Measurements from ENCODE around the gene IQGAP1.

The IQGAP1 gene

DNA sequence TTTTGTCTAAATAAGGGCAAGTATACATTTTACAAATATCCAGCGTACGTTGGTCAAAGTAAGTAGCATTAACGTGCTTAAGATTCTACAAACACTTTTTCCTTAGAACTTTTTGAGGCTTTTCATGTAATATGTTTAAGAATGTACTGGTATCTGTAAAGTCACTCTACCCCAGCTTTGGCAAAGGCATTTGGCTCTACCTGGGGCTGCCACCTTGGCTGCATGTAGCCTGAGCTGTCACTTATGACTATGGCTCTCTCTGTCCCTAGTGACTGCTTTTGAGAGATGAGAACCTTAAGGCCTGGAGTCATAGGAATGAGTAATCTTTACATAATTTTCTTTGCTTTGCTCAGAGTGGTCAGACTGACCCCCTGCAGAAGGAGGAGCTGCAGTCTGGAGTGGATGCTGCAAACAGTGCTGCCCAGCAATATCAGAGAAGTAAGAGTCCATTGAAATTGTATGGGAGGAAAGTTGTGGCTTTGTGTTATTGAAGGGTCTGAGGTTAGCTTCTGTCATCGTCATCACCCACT lies 61.2 kb downstream of the IQGAP1 start:
- DNase-seq: no peak

DNA sequence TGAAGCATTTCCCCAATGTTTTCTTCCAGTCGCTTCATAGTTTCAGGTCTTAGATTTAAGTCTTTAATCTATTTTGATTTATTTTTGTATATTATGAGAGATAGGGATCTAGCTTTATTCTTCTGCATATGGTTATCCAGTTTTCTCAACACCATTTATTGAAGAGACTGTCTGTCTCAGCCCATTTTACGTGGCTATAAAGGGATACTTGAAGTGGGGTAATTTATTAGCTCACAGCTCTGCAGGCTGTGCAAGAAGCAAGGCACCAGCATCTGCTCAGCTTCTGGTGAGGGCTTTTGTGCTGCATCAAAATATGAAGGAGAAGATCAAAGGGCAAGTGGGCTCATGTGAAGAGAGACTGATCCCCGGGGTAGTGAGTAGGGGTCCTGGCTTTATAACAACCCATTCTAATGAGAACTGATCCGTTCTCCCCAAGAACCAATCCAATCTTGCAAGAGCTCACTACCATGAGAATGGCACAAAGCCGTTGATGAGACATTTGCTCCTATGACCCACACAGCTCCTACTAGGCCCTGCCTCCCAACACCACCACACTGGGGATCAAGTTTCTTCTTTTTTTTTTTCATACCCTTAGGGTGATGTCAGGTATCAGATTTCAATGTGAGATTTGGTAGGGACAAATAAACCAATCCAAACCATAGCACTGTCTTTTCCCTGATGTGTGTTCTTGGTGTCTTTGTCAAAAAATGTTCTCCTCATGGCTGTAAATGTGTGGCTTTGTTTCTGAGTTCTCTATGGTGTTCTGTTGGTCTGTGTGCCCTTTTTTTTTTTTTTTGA lies 63.2 kb downstream of the IQGAP1 start:
- DNase-seq: peak; percentile 54

DNA sequence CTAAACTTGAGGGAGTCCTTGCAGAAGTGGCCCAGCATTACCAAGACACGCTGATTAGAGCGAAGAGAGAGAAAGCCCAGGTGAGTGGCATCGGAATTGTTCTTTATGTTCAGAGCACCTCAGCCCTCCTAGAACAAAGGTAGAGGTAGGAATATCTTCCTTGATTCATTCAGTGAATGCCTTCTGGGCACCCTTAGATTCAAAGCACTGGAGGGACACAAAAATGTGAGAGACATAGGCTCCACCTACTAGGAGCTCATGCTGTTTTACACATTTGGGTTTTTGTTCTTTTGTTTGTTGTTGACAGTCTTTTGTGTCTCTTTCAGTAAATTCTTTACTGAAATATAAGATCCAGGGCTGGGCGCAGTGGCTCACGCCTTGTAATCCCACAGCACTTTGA lies 68.2 kb downstream of the IQGAP1 start:
- DNase-seq: no peak

DNA sequence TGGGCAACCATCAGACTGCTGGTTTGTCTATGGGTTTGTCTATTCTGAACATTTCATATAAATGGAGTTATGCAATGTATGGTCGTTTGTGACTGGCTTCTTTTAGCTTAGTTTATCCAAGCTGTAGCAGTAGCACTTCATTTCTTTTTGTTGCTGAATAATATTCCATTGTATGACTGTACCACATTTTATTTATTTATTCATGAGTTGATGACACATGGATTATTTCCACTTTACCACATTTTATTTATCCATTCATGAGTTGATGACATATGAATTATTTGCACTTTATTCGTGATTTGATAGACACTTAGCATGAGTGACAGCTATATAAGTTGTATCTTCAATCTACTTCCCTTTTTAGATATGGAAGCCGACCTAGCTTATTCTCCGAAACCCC lies 70.0 kb downstream of the IQGAP1 start:
- DNase-seq: no peak

DNA sequence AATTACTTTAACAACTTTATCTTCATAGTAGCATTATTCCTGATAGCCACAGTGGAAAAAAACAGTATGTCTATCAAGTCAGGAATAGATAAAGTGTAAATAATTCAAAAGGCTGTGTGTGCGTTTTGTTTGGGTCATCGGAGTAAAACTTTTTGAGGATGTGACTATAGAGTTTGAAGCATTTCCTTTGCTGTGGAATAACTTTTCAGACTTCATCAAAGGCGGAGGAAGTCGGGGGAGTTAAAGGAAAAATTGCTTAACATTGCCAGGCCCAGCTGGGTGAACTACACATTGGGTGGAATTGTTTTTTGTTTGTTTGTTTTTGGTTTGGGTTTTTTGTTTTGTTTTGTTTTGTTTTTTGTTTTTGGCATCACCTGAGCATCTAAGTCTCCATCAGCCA lies 71.3 kb downstream of the IQGAP1 start:
- no peak for DNase-seq

DNA sequence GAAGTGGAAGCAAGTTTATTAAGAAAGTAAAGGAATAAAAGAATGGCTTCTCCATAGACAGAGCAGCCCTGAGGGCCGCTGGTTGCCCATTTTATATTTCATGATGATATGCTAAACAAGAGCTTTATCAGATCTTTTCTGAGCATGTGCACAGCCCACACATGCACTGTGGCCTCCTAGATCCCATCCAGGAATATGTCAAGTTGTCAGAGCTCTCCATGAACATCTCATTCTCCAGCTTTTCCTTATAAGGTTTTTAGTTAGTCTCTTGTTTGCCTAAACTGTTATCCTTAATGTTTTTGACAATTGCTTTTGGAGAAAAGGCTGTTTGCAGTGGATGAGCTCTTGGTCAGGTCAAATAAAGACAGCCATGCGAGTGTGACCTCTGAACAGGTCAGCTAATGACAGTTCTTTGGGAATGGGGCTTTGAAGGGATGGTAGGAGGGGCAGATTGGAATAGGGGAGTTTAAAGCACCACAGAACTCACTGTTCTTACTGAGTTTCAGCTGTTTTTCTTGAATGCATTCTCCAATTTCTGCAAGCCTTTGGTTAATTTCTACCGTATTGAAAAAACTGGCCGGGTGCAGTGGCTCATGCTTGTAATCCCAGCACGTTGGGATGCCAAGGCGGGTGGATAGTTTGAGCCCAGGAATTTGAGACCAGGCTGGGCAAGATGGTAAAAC lies 72.2 kb downstream of the IQGAP1 start:
- no peak for DNase-seq

DNA sequence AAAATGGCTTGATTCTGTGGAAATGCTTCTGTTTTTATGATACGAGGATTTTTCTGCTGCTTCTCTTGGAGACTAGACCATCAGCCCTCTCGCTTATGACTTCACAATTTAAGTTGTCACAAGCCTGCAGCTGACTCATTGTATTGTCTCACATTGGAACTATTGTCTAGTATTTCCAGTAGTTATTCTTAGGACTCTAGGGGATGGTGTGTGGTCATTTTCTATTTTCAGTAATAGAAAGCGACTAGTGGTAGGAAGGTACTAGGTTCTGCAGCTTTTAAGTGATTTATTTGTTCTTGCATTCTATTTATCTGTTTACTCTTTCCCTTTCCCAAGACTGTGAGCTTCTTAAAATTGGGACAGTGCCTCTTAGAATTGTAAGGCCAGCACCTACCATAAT lies 75.3 kb downstream of the IQGAP1 start:
- no peak for DNase-seq

DNA sequence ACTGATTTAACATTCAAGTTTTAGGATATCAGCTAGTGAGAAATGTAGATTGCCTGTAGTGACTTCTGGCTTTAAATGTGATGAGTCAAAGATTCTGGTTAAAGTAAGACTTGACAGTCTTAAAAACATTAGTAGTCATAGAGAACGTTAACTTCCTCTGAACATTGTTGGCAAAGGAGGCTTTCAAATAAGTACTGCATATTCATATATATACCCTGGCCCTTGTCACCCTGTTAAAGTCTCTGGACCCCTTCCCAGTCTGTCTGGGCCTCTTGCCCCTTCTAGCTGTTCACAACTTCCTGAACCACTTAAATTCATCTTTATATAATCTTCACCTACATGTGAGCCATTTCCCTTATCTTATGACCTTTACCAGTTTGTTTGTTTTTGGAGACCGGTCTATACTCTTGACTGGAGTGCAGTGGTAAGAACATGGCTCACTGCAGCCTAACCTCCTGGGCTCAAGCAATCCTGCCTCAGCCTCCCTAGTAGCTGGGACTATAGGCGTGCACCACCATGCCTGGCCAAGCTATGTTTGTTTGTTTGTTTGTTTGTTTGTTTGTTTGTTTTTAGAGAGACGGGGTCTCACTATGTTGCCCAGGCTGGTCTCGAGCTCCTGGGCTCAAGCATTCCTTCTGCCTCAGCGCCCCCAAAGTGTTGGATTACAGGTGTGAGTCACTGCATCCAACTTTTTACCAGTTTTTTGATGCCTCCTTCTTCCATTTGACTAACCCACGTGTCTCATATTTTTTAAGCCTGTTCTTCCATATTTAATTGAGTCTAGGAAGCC lies 77.3 kb downstream of the IQGAP1 start:
- DNase-seq: no peak

DNA sequence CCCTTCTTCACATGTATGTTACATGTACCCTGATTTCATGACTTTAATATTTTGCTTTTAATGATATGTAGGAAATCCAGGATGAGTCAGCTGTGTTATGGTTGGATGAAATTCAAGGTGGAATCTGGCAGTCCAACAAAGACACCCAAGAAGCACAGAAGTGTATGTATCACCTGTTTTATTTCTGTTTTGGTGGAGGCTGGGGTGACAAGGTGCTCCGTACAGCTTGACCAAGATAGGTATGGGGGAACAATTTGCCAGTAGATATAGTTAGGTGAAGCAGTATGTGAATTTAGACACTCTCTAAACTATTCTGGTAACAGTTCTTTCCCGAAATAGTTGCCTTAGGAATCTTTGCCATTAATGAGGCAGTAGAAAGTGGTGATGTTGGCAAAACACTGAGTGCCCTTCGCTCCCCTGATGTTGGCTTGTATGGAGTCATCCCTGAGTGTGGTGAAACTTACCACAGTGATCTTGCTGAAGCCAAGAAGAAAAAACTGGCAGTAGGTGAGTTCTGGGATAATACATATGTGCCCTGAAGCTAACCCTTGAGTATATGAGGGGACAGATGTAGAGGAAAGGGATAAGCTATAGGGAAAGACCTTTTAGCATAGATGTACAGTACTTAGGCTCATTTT lies 78.0 kb downstream of the IQGAP1 start:
- no peak for DNase-seq

DNA sequence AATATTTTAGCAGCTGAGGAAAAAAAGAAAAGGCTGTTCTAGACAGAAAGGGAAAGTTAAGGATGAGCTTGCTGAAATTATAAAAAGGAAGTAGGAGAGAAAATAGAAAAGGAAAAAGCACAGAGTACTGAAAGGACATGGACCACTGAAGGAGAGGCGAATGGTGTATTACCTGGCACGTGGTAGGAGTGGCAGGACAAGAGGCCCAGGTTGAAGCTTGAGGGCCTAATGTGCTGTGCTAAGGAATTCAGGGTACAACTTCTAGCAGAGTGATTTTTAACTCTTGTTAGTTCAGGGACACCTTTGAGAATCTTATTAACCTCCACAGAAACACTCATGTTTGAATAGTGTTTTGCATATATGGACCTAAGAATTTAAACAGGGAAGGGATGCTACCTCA lies 81.7 kb downstream of the IQGAP1 start:
- no peak for DNase-seq

DNA sequence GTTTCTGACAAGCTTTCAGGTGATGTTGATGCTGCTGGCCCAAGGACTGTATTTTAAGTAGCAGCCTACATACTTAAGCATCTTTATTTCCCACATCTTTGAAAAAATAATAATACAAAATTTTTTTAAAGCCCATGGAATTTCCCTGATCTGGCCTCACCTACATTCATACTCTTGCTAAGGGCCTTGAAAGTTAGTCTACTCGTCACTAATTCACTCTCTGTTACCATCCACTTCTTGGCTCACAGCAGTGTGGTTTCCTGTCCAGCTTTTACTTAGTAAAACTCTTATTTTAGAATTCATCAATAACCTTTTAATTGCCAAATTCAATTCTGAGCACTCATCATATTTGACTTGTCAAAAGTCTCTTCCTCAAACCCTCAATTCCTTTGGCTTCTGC lies 82.4 kb downstream of the IQGAP1 start:
- DNase-seq: no peak

DNA sequence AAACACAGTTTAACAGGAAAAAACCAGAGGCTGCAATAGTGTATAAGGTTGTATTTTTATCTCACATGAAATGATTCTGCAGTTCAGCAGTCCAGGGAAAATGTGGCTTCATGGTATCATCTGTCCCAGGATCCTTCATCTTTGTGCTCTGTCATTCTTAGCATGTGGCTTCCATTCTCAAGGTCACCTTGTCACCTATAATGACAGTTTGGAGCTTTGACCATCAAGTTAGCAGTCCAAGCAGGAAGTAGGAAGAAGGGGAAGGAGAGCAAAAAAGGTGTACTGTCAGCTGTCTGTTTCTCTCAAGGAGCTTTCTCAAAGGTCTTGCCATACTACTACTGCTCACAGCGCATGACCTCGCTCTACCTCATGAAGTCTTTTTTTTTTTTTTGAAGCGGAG lies 83.1 kb downstream of the IQGAP1 start:
- DNase-seq: no peak

DNA sequence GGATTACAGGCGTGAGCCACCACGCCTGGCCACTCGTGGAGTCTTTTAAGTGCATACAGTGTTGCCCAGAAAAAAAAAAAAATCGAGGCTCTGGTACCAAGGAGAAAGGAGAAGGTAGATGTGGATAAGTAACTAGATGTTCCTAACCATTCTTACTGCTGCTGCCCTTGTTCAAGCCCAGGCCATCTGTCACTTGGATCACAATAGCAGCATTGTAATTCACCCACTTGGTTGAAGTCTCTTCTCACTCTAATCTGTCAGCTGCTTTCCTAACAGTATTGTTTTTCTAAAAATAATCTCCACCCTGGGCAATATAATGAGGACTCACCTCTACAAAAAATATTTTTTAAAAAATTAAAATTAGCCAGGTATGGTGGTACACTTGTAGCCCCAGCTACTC lies 83.7 kb downstream of the IQGAP1 start:
- no peak for DNase-seq

DNA sequence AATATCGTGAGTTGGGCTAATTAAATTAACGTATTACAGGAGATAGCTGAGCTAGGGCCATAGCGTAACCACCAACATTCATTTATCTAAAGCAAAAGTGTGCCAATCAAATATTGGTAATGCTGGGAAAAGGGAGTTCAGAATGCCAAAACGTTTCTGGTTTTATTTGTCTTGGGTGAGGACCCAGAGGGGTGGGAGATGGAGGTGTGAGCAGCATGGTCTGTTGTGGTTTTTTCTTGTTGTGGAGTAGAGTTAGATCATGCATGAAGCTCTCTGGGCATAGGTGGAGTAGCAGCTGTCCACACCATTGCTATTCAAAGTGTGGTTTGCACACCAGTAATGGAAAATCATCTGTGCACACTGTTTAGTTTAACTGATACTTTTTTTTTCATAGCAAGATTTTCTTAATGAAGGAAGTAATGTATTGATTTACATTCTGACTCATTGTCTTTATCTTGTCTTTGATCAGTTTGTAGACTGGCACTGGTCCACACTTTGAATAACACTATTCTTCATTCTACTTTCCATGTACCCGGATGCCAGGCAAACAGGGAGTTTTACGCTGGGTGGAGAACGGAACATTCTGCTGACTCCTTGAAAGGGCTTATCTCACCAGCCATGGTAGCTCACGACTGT lies 90.9 kb downstream of the IQGAP1 start:
- no peak for DNase-seq

DNA sequence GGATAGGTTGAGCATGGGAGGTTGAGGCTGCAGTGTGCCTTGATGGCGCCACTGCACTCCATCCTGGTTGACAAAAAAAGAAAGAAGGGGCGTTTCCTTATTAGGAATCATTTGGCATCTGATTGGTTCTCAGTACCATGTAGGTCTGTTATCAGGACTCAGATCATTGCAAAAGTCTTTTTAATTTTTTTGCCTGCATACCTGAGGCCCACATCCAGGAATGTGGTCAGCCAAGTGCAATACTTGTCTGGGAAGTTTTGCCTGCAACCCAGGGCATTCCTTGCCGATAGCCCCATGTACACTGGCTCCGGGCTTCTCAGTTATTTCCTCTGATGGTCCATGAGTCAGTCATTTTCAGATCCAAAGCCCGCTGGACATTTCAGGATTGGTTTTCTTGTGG lies 91.6 kb downstream of the IQGAP1 start:
- no peak for DNase-seq

DNA sequence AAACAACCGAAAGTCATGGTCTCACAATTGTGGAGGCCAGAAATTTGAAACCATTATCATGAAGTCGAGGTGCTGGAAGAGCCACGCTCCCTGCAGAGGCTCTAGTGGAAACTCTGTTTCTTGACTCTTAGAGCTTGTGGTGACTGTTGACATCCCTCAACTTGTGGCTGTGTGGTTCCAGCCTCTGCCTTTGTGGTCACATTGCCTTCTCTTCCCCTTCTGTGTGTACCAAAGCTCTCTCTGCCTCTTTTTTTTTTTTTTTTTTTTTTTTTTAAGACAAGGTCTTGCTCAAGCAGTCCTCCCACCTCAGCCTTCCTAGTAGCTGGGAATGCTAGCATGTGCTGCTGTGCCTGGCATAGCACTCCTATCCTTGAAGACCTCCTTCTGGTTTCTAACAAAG lies 93.0 kb downstream of the IQGAP1 start:
- no peak for DNase-seq

DNA sequence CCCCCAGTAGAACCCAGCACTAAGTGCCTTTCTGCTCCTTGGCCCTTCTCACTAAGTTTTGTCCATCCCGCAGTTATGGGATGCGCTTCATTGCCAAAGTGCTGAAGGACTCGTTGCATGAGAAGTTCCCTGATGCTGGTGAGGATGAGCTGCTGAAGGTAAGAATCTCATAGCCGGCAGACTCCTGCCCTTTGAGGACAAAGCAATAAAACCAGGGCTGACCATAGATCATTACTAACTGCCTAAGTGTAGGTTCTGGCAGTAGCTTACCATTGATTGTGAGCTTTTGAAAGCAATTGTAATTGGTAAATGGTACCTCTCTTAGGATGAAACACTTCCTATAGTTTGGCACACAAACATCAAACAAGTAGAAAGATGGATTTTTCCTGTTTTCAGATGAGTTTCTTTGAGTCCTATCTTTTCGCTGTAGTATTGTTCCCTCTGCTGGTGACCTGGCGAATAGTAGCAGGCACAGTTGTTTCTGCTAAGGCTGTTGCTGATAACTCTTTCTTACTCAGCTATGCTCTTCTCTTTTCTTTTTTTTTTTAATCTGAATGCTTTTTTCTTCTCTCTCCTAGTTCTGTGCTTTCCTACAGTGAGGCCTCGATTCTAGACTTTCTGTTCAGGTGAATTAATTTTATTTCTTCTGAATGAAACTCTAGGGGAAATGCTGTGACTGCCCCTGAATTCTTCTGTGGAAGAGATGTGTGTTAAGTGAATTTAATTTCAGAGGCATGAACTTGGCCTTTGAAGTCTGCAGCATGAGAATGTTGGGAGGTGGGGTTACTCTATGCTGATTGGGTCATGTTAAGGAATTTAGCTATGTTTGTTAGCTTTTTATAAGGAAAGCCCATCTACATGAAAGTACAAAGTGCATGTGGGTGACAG lies 94.3 kb downstream of the IQGAP1 start:
- DNase-seq: no peak

DNA sequence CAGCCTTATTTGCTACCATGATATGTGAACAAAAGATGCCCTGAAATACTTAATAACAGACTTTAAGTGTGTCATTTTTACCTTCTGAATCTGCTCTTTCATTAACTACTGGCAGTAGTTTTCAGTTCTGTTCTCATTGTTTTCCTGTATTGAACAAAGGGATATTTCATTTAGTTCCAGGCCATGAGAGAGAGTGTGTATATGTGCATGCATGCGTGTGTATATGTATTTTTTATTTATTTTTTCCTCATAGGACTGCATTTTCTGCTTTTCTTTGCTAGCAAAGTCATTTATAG lies 94.9 kb downstream of the IQGAP1 start:
- DNase-seq: no peak

DNA sequence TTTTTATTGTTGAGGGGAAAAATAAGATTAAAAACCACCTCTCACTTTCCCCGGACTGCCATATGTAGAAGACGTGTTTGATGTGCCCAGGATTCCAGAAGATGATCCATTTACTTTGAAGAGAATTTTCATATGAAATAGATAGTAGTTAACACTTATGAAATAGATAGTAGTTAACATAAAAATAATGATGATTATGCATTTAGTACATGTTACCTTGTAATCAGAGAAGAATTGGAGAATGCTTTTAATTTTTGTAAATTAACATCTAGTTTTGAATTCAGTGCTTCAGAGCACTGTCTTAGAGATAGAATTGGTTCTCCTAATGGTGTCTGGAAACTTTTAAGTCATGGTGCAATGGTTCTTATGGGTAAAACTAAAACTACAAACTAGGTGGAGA lies 95.6 kb downstream of the IQGAP1 start:
- no peak for DNase-seq

DNA sequence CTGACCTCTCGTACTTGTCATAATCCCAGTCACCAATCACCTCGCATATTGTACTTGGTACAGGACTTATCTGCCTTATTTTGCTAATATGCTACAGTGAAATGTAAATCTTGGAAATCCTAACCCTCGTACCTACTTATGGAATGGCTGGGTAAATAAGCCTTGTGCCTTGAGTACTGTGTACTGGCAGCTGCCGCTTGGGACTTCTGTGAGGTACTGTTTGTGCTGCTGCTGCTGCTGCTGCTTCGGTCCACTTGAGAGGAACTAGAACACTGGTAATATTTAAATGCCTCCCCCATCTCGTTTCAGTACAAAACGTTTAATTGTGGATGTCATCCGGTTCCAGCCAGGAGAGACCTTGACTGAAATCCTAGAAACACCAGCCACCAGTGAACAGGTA lies 99.1 kb downstream of the IQGAP1 start:
- no peak for DNase-seq

DNA sequence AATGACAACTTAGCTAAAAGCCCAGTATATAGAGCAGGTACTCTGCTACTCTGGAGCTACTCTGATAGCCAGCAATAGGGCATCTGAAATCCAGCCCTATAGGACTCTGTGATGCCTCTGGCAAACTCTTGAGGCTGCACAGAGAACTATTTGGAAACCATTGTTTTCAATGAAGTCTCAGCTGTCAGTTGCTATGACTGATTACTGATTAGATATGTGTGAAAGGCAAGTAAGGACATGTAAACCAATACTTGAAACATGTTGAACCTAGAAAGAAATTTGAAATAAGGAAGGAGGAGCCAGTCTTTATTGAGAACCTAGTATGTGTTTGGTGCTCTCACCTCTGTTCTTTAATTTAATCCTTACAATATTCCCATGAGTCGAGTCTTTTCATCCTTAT lies 101.5 kb downstream of the IQGAP1 start:
- no peak for DNase-seq

DNA sequence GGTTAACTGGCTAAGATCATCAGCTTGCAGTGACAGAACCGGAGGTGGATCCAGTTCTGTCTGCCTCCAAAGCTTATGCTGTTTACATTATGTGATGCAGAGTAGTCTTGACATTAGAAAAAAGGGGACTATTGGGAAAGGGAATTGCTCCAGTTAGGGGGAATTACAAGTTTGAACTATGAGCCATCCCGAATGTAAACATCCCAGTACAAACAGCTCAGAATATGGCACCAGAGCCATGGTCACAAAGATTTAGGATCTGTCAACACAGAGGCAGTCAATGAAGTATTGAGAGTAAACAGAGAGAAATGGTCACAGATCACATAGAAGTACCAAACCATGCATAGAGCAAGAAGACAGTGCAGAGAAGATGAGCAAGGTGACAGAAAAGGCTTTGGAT lies 101.9 kb downstream of the IQGAP1 start:
- no peak for DNase-seq

Data from NCI-H1436 (cell line).